SK-MEL-5 (cell line): ENCODE measurements around the gene ARHGAP5. TPM values are rescaled to one million over a fixed set of nuclear protein-coding genes. Genes with fewer than 3 reads are reported as not detected.
"Not testable (repeated sequence)": the region's sequence is repeated elsewhere in the genome, so short reads cannot be mapped to it uniquely, and the experiment has no call there.

Experiments used
- DNase-seq: peaks from one replicate; pipeline ENCODE4 v3.0.0-alpha.2; 2016; ENCODE audit warnings: low read depth, low spot score
- in situ Hi-C: cut with HindIII; loops from 2 replicates; pipeline ENCODE4 v1.10.0; 2016; ENCODE audit warnings: low sequenced_read_pairs, high pct_unique_total_duplicates, low pct_unique_long_range_greater_than_20kb
- total RNA-seq: library from RNA; depleted of rRNA; stranded (reverse); fragments of >200 nt; shearing (Covaris generic); gene quantifications from 2 replicates; pipeline ENCODE4 v1.2.3, GENCODE V29; 2014

Gene ARHGAP5
- total RNA-seq, 1 experiment from 2014 or later = 110 TPM

- in situ Hi-C loops = no loop called here
- no peak for DNase-seq
These were observed 25.2 kb downstream of the ARHGAP5 start for GRCh38 chr14:32102152-32102787.

- in situ Hi-C loops = no loop called here
These were observed 25.9 kb downstream of the ARHGAP5 start for GRCh38 chr14:32102968-32103367.

DNA sequence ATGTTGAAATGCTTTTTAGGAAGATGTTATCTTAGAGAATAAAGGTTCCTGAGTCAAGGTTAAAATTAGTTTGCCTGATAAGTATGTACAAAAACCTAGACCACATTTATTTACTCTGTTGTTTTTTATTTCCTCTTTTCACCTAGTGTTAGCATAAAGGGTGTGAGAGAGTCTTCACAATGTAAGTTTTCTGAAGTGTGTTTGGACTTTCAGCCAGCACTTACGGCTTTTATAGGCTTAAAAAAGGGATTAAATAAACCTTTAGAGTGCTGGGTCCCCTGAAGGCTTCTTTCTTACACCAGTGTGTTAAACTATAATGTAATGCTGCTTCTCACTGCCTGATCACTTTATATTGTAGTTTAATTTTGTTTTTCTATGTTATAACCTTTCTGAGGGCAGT, 27.2 kb downstream of the ARHGAP5 start:
- no peak for DNase-seq
- in situ Hi-C loops = no loop called here

More at GRCh38 chr14:32102968-32103367, 25.9 kb downstream of the ARHGAP5 start:
- no peak for DNase-seq

DNA sequence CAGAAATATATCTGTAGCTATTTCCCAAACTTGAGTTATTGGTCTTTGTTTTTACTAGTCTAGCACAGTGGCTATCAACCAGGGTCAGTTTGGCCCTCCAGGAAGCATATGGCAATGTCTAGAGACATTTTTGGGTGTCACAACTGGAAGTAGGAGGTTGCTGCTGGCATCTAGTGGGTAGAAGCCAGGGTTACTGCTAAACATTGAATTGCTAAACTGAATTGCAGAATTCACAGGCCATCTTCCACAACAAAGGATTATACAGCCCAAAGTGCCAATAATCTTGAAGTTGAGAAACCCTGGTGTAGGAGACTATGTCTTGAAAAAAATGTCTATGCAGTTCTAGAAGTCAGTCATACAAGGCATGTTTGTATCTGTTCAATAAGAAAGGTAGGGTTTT, 27.7 kb downstream of the ARHGAP5 start:
- in situ Hi-C loops = no loop called here
- DNase-seq = no peak

- in situ Hi-C loops = no loop called here
- DNase-seq = no peak
These were observed 32.8 kb downstream of the ARHGAP5 start for GRCh38 chr14:32109676-32110547.

DNA sequence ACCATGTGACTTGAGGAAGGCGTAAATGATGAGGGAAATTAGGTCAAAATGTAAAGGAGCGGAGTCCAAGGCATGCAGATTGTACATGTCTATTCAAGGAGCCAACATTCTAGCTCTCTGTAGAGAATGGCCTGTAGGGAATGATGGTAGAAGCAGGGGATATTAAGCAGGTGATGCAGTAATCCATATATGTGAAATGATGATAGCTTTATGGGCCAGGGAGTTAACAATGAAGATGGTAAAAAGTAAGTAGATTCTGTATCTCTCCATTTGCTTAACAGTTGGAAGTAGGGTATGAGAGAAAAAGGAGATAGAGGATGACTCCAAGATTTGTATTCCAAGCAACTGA, 33.4 kb downstream of the ARHGAP5 start:
- in situ Hi-C loops = no loop called here
- no peak for DNase-seq

GRCh38 chr14:32121536-32121935, 44.4 kb downstream of the ARHGAP5 start:
- no peak for DNase-seq
- in situ Hi-C loops = no loop called here

DNA sequence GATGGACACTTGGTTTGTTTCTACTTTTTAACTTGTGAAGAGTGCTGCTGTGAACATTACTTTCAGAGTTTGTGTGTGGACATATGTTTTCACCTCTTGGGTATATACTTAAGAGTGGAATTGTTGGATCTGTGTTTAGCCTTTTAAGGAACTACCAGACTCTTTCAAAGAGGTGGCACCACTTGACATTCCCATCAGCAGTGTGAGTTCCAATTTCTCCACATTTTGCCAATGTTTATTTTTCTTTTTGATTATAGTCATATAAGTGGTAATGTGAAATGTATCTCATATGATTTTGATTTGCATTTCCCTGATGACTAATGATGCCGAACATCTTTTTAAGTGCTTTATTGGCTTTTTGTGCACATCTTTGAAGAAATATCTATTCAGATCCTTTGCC, 44.8 kb downstream of the ARHGAP5 start:
- in situ Hi-C loops = no loop called here
- DNase-seq = no peak

DNA sequence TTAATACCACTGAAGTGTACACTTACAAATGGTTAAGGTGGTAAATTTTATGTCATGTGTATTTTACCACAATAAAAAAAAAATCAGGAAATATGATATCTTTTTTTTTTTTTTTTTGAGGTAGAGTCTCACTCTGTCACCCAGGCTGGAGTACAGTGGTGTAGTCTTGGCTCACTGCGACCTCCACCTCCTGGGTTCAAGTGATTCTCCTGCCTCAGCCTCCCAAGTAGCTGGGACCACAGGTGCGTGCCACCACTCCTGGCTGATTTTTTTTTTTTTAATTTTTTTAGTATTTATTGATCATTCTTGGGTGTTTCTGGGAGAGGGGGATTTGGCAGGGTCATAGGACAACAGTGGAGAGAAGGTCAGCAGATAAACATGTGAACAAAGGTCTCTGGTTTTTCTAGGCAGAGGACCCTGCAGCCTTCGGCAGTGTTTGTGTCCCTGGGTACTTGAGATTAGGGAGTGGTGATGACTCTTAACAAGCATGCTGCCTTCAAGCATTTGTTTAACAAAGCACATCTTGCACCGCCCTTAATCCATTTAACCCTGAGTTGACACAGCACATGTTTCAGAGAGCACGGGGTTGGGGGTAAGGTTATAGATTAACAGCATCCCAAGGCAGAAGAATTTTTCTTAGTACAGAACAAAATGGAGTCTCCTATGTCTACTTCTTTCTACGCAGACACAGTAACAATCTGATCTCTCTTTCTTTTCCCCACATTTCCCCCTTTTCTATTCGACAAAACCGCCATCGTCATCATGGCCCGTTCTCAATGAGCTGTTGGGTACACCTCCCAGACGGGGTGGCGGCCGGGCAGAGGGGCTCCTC, 50.0 kb downstream of the ARHGAP5 start:
- DNase-seq, in situ Hi-C loops: not testable (repeated sequence)

DNA sequence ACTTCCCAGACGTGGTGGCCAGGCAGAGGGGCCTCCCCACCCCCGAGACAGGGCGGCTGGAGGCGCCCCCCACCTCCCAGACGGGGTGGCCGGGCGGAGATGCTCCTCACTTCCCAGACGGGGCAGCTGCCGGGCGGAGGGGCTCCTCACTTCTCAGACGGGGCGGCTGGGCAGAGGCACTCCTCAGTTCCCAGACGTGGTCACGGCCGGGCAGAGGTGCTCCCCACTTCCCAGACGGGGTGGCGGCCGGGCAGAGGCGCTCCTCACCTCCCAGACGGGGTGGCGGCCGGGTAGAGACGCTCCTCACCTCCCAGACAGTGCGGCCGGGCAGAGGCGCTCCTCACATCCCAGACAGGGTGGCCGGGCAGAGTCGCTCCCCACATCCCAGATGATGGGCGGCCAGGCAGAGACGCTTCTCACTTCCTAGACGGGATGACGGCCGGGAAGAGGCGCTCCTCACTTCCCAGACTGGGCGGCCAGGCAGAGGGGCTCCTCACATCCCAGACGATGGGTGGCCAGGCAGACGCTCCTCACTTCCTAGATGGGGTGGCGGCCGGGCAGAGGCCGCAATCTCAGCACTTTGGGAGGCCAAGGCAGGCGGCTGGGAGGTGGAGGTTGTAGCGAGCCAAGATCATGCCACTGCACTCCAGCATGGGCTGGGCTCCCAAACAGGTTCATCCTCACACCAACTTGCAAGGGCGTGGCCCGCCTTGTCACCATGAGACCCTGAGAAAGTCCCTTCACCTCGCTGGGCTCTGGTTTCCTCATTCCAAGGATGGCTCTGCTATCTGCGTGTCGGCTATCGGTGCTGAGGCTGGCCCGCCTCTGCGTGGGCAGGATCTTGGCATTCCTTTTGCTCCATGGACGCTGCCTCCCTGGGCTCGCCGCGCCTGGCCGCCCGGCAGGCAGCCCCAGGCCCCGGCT, 50.9 kb downstream of the ARHGAP5 start:
- DNase-seq, in situ Hi-C loops: not testable (repeated sequence)

GRCh38 chr14:32128703-32129102, 51.6 kb downstream of the ARHGAP5 start:
- in situ Hi-C loops = no loop called here
- no peak for DNase-seq

- in situ Hi-C loops = no loop called here
- DNase-seq = no peak
These were observed 52.0 kb downstream of the ARHGAP5 start for GRCh38 chr14:32129124-32129523.

DNA sequence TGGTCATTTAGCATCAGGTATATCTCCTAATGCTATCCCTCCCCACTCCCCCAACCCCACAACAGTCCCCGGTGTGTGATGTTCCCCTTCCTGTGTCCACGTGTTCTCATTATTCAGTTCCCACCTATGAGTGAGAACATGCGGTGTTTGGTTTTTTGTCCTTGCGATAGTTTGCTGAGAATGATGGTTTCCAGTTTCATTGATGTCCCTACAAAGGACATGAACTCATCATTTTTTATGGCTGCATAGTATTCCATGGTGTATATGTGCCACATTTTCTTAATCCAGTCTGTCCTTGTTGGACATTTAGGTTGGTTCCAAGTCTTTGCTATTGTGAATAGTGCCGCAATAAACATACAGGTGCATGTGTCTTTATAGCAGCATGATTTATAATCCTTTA, 54.6 kb downstream of the ARHGAP5 start:
- DNase-seq, in situ Hi-C loops: not testable (repeated sequence)

- in situ Hi-C loops = no loop called here
- no peak for DNase-seq
These were observed 57.5 kb downstream of the ARHGAP5 start for GRCh38 chr14:32134448-32135097.

DNA sequence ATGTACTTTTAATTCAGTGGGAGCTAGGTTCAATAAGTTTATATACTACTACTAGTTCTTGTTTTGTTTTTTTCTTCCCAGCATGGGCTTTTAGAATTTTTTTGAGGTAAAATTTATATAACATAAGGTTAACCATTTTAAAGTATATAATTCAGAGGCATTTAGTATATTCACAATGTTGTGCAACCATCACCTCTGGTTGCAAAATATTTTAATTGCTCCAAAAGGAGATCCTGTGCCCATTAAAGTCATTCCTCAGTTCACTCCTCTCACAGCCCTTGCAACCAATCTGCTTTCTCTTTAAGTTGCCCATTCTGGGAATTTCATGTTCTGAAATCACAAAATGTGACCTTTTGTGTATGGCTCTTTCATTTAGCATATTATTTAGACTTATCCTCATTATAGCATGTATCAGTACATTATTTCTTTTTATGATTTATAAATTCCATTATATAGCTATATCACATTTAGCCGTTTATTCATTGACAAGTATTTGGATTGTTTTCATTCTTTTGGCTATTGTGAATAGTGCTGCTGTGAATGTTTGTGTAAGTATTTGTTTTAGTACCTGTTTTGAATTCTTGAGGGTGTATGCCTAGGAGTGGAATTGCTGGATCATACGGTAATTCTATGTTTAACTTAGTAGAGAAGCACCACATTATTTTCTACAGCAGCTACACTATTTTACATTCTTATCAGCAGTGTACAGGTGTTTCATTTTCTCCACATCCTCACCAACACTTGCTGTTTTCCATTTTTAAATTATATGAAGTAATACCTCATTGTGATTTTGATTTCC, 59.1 kb downstream of the ARHGAP5 start:
- in situ Hi-C loops = no loop called here
- no peak for DNase-seq

- DNase-seq = no peak
- in situ Hi-C loops = no loop called here
These were observed 60.2 kb downstream of the ARHGAP5 start for GRCh38 chr14:32137313-32137712.
